PC-9 (cell line): ENCODE data around the gene HSD3B7.

ENCODE experiments used
- CTCF ChIP-seq: fragments of 200-600 bp; sonication (generic); conservative IDR thresholded peaks from 2 replicates; pipeline ENCODE4 v1.6.1; 2017; ENCODE audit warnings: mixed run types, antibody characterized with exemption, mild to moderate bottlenecking, moderate library complexity
- EZH2 ChIP-seq: fragments of 200-600 bp; sonication (generic); IDR thresholded peaks from 2 replicates; pipeline ENCODE4 v1.8.0; 2017; ENCODE audit warnings: antibody characterized with exemption, low read depth

GRCh38 chr16:31031276-31031675 lies 46.3 kb downstream of the HSD3B7 start:
- TF ChIP-seq CTCF (no peak), EZH2 (no peak)
